ENCODE results near the gene AFDN. TPM values are rescaled to one million over a fixed set of nuclear protein-coding genes. Genes with fewer than 3 reads are reported as not detected.

AFDN gene
- total and polyA plus RNA-seq, 2 experiments from 2014 or later = 66.9 to 200 TPM

DNA sequence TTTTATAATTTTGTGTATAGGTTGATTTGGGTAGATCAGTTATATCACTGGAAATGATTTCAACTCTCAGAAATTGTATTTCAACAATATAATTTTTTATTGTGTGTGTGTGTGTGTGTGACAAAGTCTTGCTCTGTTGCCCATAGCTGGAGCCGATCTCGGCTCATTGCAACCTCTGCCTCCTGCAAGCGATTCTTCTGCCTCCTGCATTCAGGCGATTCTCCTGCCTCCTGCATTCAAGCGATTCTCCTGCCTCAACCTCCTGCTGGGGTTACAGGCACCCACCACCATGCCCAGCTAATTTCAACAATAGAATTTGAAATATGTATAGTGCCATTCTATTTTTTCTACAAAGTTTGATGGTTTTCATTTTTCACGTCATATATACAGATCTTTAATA lies 24.1 kb downstream of the AFDN start:
- Histone ChIP-seq H3K4me3 (no peak overlapping the region), H3K27me3 (ENCODE audit: insufficient read depth) (no peaks in the 10 kb centered on the region), H4K20me1 (replicated peaks; ENCODE audit: insufficient read depth) (no peaks in the 10 kb centered on the region), H2AFZ (no peak overlapping the region), H3K4me2 (peak overlapping the region; percentile 6), H3K27ac (ENCODE audit: low read depth) (peak overlapping the region; percentile 60; the same call in 1 of the 2 replicates), H3K4me1 (ENCODE audit: insufficient read depth) (peaks cover 50% of the 10 kb centered on the region), H3K79me2 (replicated peaks; ENCODE audit: insufficient read depth) (peaks cover 97% of the 10 kb centered on the region), H3F3A (replicated peaks; ENCODE audit: low read depth) (no peaks in the 10 kb centered on the region), H3K9me2 (ENCODE audit: insufficient read depth) (no peaks in the 10 kb centered on the region), H3K36me3 (ENCODE audit: insufficient read depth) (no peaks in the 10 kb centered on the region)
- H3K4me3 Mint-ChIP-seq = peak overlapping the region; percentile 47; the same call in 1 of the 3 replicates
- H3K27me3 Mint-ChIP-seq (ENCODE audit: insufficient read depth, low read depth, poor library complexity) = no peaks in the 10 kb centered on the region
- peak; percentile 64 for ATAC-seq
- H3K27ac Mint-ChIP-seq = peak overlapping the region; percentile 97
- TF ChIP-seq, protein P1, sequence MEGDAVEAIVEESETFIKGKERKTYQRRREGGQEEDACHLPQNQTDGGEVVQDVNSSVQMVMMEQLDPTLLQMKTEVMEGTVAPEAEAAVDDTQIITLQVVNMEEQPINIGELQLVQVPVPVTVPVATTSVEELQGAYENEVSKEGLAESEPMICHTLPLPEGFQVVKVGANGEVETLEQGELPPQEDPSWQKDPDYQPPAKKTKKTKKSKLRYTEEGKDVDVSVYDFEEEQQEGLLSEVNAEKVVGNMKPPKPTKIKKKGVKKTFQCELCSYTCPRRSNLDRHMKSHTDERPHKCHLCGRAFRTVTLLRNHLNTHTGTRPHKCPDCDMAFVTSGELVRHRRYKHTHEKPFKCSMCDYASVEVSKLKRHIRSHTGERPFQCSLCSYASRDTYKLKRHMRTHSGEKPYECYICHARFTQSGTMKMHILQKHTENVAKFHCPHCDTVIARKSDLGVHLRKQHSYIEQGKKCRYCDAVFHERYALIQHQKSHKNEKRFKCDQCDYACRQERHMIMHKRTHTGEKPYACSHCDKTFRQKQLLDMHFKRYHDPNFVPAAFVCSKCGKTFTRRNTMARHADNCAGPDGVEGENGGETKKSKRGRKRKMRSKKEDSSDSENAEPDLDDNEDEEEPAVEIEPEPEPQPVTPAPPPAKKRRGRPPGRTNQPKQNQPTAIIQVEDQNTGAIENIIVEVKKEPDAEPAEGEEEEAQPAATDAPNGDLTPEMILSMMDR (conservative IDR thresholded peaks at IDR 0.05; ENCODE audit: low read depth in 2 of 2) = no peak
- TF ChIP-seq, protein P2, sequence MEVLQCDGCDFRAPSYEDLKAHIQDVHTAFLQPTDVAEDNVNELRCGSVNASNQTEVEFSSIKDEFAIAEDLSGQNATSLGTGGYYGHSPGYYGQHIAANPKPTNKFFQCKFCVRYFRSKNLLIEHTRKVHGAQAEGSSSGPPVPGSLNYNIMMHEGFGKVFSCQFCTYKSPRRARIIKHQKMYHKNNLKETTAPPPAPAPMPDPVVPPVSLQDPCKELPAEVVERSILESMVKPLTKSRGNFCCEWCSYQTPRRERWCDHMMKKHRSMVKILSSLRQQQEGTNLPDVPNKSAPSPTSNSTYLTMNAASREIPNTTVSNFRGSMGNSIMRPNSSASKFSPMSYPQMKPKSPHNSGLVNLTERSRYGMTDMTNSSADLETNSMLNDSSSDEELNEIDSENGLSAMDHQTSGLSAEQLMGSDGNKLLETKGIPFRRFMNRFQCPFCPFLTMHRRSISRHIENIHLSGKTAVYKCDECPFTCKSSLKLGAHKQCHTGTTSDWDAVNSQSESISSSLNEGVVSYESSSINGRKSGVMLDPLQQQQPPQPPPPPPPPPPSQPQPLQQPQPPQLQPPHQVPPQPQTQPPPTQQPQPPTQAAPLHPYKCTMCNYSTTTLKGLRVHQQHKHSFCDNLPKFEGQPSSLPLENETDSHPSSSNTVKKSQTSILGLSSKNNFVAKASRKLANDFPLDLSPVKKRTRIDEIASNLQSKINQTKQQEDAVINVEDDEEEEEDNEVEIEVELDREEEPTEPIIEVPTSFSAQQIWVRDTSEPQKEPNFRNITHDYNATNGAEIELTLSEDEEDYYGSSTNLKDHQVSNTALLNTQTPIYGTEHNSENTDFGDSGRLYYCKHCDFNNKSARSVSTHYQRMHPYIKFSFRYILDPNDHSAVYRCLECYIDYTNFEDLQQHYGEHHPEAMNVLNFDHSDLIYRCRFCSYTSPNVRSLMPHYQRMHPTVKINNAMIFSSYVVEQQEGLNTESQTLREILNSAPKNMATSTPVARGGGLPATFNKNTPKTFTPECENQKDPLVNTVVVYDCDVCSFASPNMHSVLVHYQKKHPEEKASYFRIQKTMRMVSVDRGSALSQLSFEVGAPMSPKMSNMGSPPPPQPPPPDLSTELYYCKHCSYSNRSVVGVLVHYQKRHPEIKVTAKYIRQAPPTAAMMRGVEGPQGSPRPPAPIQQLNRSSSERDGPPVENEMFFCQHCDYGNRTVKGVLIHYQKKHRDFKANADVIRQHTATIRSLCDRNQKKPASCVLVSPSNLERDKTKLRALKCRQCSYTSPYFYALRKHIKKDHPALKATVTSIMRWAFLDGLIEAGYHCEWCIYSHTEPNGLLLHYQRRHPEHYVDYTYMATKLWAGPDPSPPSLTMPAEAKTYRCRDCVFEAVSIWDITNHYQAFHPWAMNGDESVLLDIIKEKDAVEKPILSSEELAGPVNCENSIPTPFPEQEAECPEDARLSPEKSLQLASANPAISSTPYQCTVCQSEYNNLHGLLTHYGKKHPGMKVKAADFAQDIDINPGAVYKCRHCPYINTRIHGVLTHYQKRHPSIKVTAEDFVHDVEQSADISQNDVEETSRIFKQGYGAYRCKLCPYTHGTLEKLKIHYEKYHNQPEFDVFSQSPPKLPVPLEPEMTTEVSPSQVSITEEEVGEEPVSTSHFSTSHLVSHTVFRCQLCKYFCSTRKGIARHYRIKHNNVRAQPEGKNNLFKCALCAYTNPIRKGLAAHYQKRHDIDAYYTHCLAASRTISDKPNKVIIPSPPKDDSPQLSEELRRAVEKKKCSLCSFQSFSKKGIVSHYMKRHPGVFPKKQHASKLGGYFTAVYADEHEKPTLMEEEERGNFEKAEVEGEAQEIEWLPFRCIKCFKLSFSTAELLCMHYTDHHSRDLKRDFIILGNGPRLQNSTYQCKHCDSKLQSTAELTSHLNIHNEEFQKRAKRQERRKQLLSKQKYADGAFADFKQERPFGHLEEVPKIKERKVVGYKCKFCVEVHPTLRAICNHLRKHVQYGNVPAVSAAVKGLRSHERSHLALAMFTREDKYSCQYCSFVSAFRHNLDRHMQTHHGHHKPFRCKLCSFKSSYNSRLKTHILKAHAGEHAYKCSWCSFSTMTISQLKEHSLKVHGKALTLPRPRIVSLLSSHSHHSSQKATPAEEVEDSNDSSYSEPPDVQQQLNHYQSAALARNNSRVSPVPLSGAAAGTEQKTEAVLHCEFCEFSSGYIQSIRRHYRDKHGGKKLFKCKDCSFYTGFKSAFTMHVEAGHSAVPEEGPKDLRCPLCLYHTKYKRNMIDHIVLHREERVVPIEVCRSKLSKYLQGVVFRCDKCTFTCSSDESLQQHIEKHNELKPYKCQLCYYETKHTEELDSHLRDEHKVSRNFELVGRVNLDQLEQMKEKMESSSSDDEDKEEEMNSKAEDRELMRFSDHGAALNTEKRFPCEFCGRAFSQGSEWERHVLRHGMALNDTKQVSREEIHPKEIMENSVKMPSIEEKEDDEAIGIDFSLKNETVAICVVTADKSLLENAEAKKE (CRISPR knock-in tag; IDR thresholded peaks at IDR 0.05) = peak; percentile 66
- H3K36me3 Mint-ChIP-seq (ENCODE audit: low read depth) = no peaks in the 10 kb centered on the region
- peaks cover 82% of the 10 kb centered on the region for H3K4me1 Mint-ChIP-seq
- no peaks in the 10 kb centered on the region for H3K9me3 Mint-ChIP-seq
- no peak for DNase-seq (ENCODE audit: low spot score)

DNA sequence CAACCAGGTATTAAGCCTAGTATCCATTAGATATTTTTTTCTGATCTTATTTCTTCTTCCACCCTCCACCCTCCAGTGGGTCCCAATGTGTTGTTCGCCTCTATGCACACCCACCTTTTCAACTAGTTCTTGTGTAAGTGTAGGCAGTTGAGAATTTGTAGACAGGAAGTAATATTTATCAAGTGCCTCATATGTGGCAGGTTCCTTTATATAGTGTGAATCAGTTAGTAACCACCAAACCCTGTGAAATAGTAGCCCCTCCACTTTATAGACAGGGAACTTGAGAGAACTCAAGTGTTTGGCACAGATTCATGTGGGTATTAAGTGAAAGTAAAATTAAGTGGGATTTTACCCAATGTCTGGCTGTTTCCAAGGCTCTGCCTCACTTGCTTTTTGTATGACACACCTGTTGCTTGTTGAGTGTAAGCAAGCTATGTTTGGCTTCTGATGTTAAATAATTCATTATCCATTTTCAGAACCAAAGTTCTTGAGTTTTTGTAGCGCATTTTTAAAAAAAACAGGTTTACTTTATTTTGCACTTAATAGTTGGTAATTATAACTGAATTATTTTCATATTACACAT lies 24.8 kb downstream of the AFDN start:
- DNase-seq (ENCODE audit: low spot score) (no peak), ATAC-seq (no peak)
- Histone ChIP-seq H4K20me1 (replicated peaks; ENCODE audit: insufficient read depth) (no peaks in the 10 kb centered on the region), H3K4me2 (no peak overlapping the region), H3K27ac (ENCODE audit: low read depth) (no peak overlapping the region), H3K4me1 (ENCODE audit: insufficient read depth) (peaks cover 48% of the 10 kb centered on the region), H2AFZ (no peak overlapping the region), H3K4me3 (no peak overlapping the region), H3K79me2 (replicated peaks; ENCODE audit: insufficient read depth) (peaks cover 97% of the 10 kb centered on the region), H3F3A (replicated peaks; ENCODE audit: low read depth) (no peaks in the 10 kb centered on the region), H3K9me2 (ENCODE audit: insufficient read depth) (no peaks in the 10 kb centered on the region), H3K36me3 (ENCODE audit: insufficient read depth) (no peaks in the 10 kb centered on the region), H3K27me3 (ENCODE audit: insufficient read depth) (no peaks in the 10 kb centered on the region)
- H3K36me3 Mint-ChIP-seq (ENCODE audit: low read depth) = no peaks in the 10 kb centered on the region
- H3K27me3 Mint-ChIP-seq (ENCODE audit: insufficient read depth, low read depth, poor library complexity) = no peaks in the 10 kb centered on the region
- H3K9me3 Mint-ChIP-seq = no peaks in the 10 kb centered on the region
- H3K4me3 Mint-ChIP-seq = no peak overlapping the region
- H3K4me1 Mint-ChIP-seq = peaks cover 84% of the 10 kb centered on the region
- peak overlapping the region; percentile 97 for H3K27ac Mint-ChIP-seq
- TF ChIP-seq, protein P3, sequence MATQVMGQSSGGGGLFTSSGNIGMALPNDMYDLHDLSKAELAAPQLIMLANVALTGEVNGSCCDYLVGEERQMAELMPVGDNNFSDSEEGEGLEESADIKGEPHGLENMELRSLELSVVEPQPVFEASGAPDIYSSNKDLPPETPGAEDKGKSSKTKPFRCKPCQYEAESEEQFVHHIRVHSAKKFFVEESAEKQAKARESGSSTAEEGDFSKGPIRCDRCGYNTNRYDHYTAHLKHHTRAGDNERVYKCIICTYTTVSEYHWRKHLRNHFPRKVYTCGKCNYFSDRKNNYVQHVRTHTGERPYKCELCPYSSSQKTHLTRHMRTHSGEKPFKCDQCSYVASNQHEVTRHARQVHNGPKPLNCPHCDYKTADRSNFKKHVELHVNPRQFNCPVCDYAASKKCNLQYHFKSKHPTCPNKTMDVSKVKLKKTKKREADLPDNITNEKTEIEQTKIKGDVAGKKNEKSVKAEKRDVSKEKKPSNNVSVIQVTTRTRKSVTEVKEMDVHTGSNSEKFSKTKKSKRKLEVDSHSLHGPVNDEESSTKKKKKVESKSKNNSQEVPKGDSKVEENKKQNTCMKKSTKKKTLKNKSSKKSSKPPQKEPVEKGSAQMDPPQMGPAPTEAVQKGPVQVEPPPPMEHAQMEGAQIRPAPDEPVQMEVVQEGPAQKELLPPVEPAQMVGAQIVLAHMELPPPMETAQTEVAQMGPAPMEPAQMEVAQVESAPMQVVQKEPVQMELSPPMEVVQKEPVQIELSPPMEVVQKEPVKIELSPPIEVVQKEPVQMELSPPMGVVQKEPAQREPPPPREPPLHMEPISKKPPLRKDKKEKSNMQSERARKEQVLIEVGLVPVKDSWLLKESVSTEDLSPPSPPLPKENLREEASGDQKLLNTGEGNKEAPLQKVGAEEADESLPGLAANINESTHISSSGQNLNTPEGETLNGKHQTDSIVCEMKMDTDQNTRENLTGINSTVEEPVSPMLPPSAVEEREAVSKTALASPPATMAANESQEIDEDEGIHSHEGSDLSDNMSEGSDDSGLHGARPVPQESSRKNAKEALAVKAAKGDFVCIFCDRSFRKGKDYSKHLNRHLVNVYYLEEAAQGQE (IDR thresholded peaks at IDR 0.05; ENCODE audit: unreplicated experiment) = no peak
- TF ChIP-seq, protein P4, sequence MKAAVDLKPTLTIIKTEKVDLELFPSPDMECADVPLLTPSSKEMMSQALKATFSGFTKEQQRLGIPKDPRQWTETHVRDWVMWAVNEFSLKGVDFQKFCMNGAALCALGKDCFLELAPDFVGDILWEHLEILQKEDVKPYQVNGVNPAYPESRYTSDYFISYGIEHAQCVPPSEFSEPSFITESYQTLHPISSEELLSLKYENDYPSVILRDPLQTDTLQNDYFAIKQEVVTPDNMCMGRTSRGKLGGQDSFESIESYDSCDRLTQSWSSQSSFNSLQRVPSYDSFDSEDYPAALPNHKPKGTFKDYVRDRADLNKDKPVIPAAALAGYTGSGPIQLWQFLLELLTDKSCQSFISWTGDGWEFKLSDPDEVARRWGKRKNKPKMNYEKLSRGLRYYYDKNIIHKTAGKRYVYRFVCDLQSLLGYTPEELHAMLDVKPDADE (IDR thresholded peaks at IDR 0.05) = no peak
- no peak for TF ChIP-seq POLR2AphosphoS5 (IDR thresholded peaks at IDR 0.05; ENCODE audit: low read depth)
- TF ChIP-seq CREB1 (CRISPR knock-in tag; IDR thresholded peaks at IDR 0.05; ENCODE audit: low read depth) = no peak
- TF ChIP-seq EZH2 (IDR thresholded peaks at IDR 0.05; ENCODE audit: low read depth, unreplicated experiment) = no peak
